ENCODE data around the gene ROBO1. TPM values are rescaled to one million over a fixed set of nuclear protein-coding genes. Genes with fewer than 3 reads are reported as not detected.
A peak's percentile ranks its signal among the peaks of the same experiment; 100 is the strongest.
"Not testable (repeated sequence)": the region's sequence is repeated elsewhere in the genome, so short reads cannot be mapped to it uniquely, and the experiment has no call there.

The ROBO1 gene
- polyA plus RNA-seq, 1 experiment, result 33.9 TPM

GRCh38 chr3:79175870-79176269 is 591.9 kb downstream of the ROBO1 start:
- Histone ChIP-seq H3K36me3 (ENCODE audit: control insufficient read depth, insufficient read depth, low read length) (no peaks in the 10 kb centered on the region), H3K4me3 (ENCODE audit: low read depth, low read length) (no peak overlapping the region), H3K27me3 (ENCODE audit: control insufficient read depth, insufficient read depth, low read length) (no peaks in the 10 kb centered on the region)
- no peak for DNase-seq (ENCODE audit: low read depth)
- no peak for TF ChIP-seq CTCF (IDR thresholded peaks at IDR 0.05; ENCODE audit: insufficient read depth, low read depth, low read length)
- ChIA-PET CTCF (no interaction called here), POLR2A (no interaction called here)

GRCh38 chr3:79173259-79173658 is 594.5 kb downstream of the ROBO1 start:
- CTCF ChIA-PET; H3K27me3 ChIP-seq (ENCODE audit: control insufficient read depth, insufficient read depth, low read length); H3K36me3 ChIP-seq (ENCODE audit: control insufficient read depth, insufficient read depth, low read length); H3K4me3 ChIP-seq (ENCODE audit: low read depth, low read length); POLR2A ChIA-PET; DNase-seq (ENCODE audit: low read depth): not testable (repeated sequence)

GRCh38 chr3:79172241-79172640 is 595.6 kb downstream of the ROBO1 start:
- no peak for TF ChIP-seq CTCF (IDR thresholded peaks at IDR 0.05; ENCODE audit: insufficient read depth, low read depth, low read length)
- no peak for DNase-seq (ENCODE audit: low read depth)
- H3K36me3 ChIP-seq (ENCODE audit: control insufficient read depth, insufficient read depth, low read length), result no peaks in the 10 kb centered on the region
- ChIA-PET CTCF (no interaction called here), POLR2A (no interaction called here)
- no peaks in the 10 kb centered on the region for H3K27me3 ChIP-seq (ENCODE audit: control insufficient read depth, insufficient read depth, low read length)
- no peak overlapping the region for H3K4me3 ChIP-seq (ENCODE audit: low read depth, low read length)

GRCh38 chr3:79170021-79170420 is 597.8 kb downstream of the ROBO1 start:
- ChIA-PET CTCF (interaction anchor here (1.2 kb wide), 1 partner anchor 84 kb away, joined by 4 read pairs; no protein-coding TSS in a partner anchor), POLR2A (no interaction called here)
- Histone ChIP-seq H3K36me3 (ENCODE audit: control insufficient read depth, insufficient read depth, low read length) (no peaks in the 10 kb centered on the region), H3K27me3 (ENCODE audit: control insufficient read depth, insufficient read depth, low read length) (no peaks in the 10 kb centered on the region), H3K4me3 (ENCODE audit: low read depth, low read length) (no peak overlapping the region)
- DNase-seq (ENCODE audit: low read depth), result no peak
- no peak for TF ChIP-seq CTCF (IDR thresholded peaks at IDR 0.05; ENCODE audit: insufficient read depth, low read depth, low read length)

- DNase-seq (ENCODE audit: low read depth), result peak; percentile 85
- TF ChIP-seq CTCF (IDR thresholded peaks at IDR 0.05; ENCODE audit: insufficient read depth, low read depth, low read length), result no peak
- Histone ChIP-seq H3K36me3 (ENCODE audit: control insufficient read depth, insufficient read depth, low read length) (no peaks in the 10 kb centered on the region), H3K27me3 (ENCODE audit: control insufficient read depth, insufficient read depth, low read length) (no peaks in the 10 kb centered on the region), H3K4me3 (ENCODE audit: low read depth, low read length) (no peak overlapping the region)
- POLR2A ChIA-PET, result no interaction called here
- CTCF ChIA-PET, result interaction anchor here (0.5 to 0.6 kb wide), 2 partner anchors 14 to 25 kb away, joined by 3 read pairs; no protein-coding TSS in a partner anchor
Measured at GRCh38 chr3:79167651-79168416, 600.0 kb downstream of the ROBO1 start.

GRCh38 chr3:79162653-79163052 is 605.1 kb downstream of the ROBO1 start:
- no peak for DNase-seq (ENCODE audit: low read depth)
- POLR2A ChIA-PET, result no interaction called here
- CTCF ChIA-PET, result no interaction called here
- Histone ChIP-seq H3K36me3 (ENCODE audit: control insufficient read depth, insufficient read depth, low read length) (no peaks in the 10 kb centered on the region), H3K27me3 (ENCODE audit: control insufficient read depth, insufficient read depth, low read length) (no peaks in the 10 kb centered on the region), H3K4me3 (ENCODE audit: low read depth, low read length) (no peak overlapping the region)
- TF ChIP-seq CTCF (IDR thresholded peaks at IDR 0.05; ENCODE audit: insufficient read depth, low read depth, low read length), result no peak

Data from BJ (cell line).